Small intestine (tissue), 7 donors: ENCODE results near the gene CLIC4. TPM values are rescaled to one million over a fixed set of nuclear protein-coding genes. Genes with fewer than 3 reads are reported as not detected.

Experiments used
- DNase-seq, 2 donors: peaks; one replicate each; pipeline versions ENCODE4 v3.0.0 to v3.0.0-alpha.2; 2013
- FAIRE-seq: peaks from 2 replicates; lab custom pipeline; 2012; peaks lifted over from hg19 to GRCh38; lab: Jason Lieb, UNC
- H3K27ac ChIP-seq, 3 donors: one replicate each; pipeline ENCODE4 v1.5.1; 2013; ENCODE audit warnings: low read length in 2 of 3, mild to moderate bottlenecking in 2 of 3, control low read depth in 1 of 3, inconsistent platforms in 1 of 3, low read depth in 1 of 3, moderate library complexity in 1 of 3
- H3K27me3 ChIP-seq, 3 donors: one replicate each; pipeline ENCODE4 v1.6.1; 2013; ENCODE audit warnings: low read length in 3 of 3, inconsistent platforms in 1 of 3; ENCODE audit not compliant: control insufficient read depth in 3 of 3, insufficient read depth in 3 of 3
- H3K36me3 ChIP-seq, 3 donors: one replicate each; pipeline ENCODE4 v1.6.1; 2013; ENCODE audit warnings: low read length in 3 of 3, inconsistent platforms in 1 of 3, low read depth in 1 of 3, mild to moderate bottlenecking in 1 of 3, moderate library complexity in 1 of 3; ENCODE audit not compliant: control insufficient read depth in 3 of 3, insufficient read depth in 2 of 3
- H3K4me1 ChIP-seq, 3 donors: one replicate each; pipeline ENCODE4 v1.6.1; 2013; ENCODE audit warnings: low read length in 2 of 3, inconsistent platforms in 1 of 3, low read depth in 1 of 3, mild to moderate bottlenecking in 1 of 3, moderate library complexity in 1 of 3; ENCODE audit not compliant: control insufficient read depth in 3 of 3, insufficient read depth in 2 of 3
- H3K4me3 ChIP-seq, 3 donors: one replicate each; pipeline ENCODE4 v1.5.1; 2013; ENCODE audit warnings: low read length in 3 of 3, control low read depth in 1 of 3, inconsistent platforms in 1 of 3, low read depth in 1 of 3, mild to moderate bottlenecking in 1 of 3, moderate library complexity in 1 of 3
- H3K9me3 ChIP-seq, 2 donors: one replicate each; pipeline ENCODE4 v1.6.1; 2013; ENCODE audit warnings: low read depth in 1 of 2, low read length in 1 of 2; ENCODE audit not compliant: control insufficient read depth in 2 of 2, insufficient read depth in 1 of 2
- WGBS, 3 donors: extraction: QIAGEN DNeasy Blood & Tissue Kit; methylation state at CpG; one replicate each; pipeline ENCODE4 v1.1.7; 2013; 5-methylcytosine and 5-hydroxymethylcytosine counted together
- polyA plus RNA-seq, 4 donors: library from polyadenylated mRNA; stranded (reverse) in 3 of 4; unstranded in 1 of 4; fragments of 200-250 nt in 3 of 4; fragments of 120-200 nt in 1 of 4; gene quantifications; one replicate each; pipeline versions ENCODE4 v1.2.1 to v1.2.3, GENCODE V29; 2013
- donor health status: healthy with polysubstance abuse.
- donor health status: control.
- donor health status: control.
- donor health status: Bipolar disorder and iron deficiency.
- donor health status: healthy.

The CLIC4 gene
- polyA plus RNA-seq, 4 donors, result 2.0 to 47.4 (median 25.4) TPM

- WGBS, 3 donors, result 92 to 100% (median 95%) methylated on average over 2 of the region's 2 CpGs
- FAIRE-seq, result no peak
- H3K27ac ChIP-seq, result no peak overlapping the region
Measured at GRCh38 chr1:24756395-24756794, 11.1 kb downstream of the CLIC4 start.

GRCh38 chr1:24759492-24759891 lies 14.2 kb downstream of the CLIC4 start:
- FAIRE-seq, result no peak
- 40 to 76% (median 42%) methylated on average over 5 of the region's 5 CpGs for WGBS, 3 donors
- Histone ChIP-seq H3K36me3 (peaks cover 0 to 5% (median 0%) of the 10 kb centered on the region in 3 donors), H3K4me1 (no peaks in the 10 kb centered on the region), H3K4me3 (no peak overlapping the region), H3K27ac (no peak overlapping the region), H3K9me3 (no peaks in the 10 kb centered on the region), H3K27me3 (no peaks in the 10 kb centered on the region)
- DNase-seq, result no peak

More at GRCh38 chr1:24756395-24756794, 11.1 kb downstream of the CLIC4 start:
- H3K4me1 ChIP-seq, result no peaks in the 10 kb centered on the region
- no peak for DNase-seq
- no peaks in the 10 kb centered on the region for H3K27me3 ChIP-seq
- H3K9me3 ChIP-seq, result no peaks in the 10 kb centered on the region
- no peak overlapping the region for H3K4me3 ChIP-seq
- peaks cover 0 to 5% (median 0%) of the 10 kb centered on the region in 3 donors for H3K36me3 ChIP-seq

GRCh38 chr1:24761582-24761981 lies 16.3 kb downstream of the CLIC4 start:
- no peak for FAIRE-seq

GRCh38 chr1:24762133-24762676 lies 17.0 kb downstream of the CLIC4 start:
- peaks cover 0 to 11% (median 0%) of the 10 kb centered on the region in 3 donors for H3K4me1 ChIP-seq
- H3K27me3 ChIP-seq, result no peaks in the 10 kb centered on the region
- H3K4me3 ChIP-seq, result no peak overlapping the region
- 77 to 82% (median 78%) methylated on average over 3 of the region's 3 CpGs for WGBS, 3 donors
- no peak overlapping the region for H3K27ac ChIP-seq
- DNase-seq (no peak), FAIRE-seq (no peak)
- H3K9me3 ChIP-seq, result no peaks in the 10 kb centered on the region
- peaks cover 0 to 5% (median 0%) of the 10 kb centered on the region in 3 donors for H3K36me3 ChIP-seq

More at GRCh38 chr1:24761582-24761981, 16.3 kb downstream of the CLIC4 start:
- no peak overlapping the region for H3K4me3 ChIP-seq
- WGBS, 3 donors, result 84 to 88% (median 88%) methylated on average over 1 of the region's 1 CpG
- peaks cover 0 to 5% (median 0%) of the 10 kb centered on the region in 3 donors for H3K36me3 ChIP-seq
- H3K4me1 ChIP-seq, result peaks cover 0 to 7% (median 0%) of the 10 kb centered on the region in 3 donors
- no peak overlapping the region for H3K27ac ChIP-seq
- no peaks in the 10 kb centered on the region for H3K27me3 ChIP-seq
- H3K9me3 ChIP-seq, result no peaks in the 10 kb centered on the region
- no peak for DNase-seq

GRCh38 chr1:24763671-24764070 lies 18.4 kb downstream of the CLIC4 start:
- no peaks in the 10 kb centered on the region for H3K27me3 ChIP-seq
- H3K4me1 ChIP-seq, result peaks cover 0 to 19% (median 0%) of the 10 kb centered on the region in 3 donors
- no peak for FAIRE-seq
- no peak overlapping the region for H3K4me3 ChIP-seq
- H3K9me3 ChIP-seq, result no peaks in the 10 kb centered on the region
- DNase-seq, result no peak
- H3K27ac ChIP-seq, result no peak overlapping the region
- WGBS, 3 donors, result 83 to 86% (median 85%) methylated on average over 3 of the region's 3 CpGs
- peaks cover 0 to 5% (median 0%) of the 10 kb centered on the region in 3 donors for H3K36me3 ChIP-seq

GRCh38 chr1:24764439-24764838 lies 19.2 kb downstream of the CLIC4 start:
- Histone ChIP-seq H3K9me3 (no peaks in the 10 kb centered on the region), H3K27me3 (no peaks in the 10 kb centered on the region), H3K36me3 (peaks cover 0 to 5% (median 0%) of the 10 kb centered on the region in 3 donors), H3K4me3 (no peak overlapping the region), H3K27ac (no peak overlapping the region), H3K4me1 (peaks cover 0 to 19% (median 0%) of the 10 kb centered on the region in 3 donors)
- WGBS, 3 donors, result 80 to 90% (median 84%) methylated on average over 3 of the region's 3 CpGs
- DNase-seq (no peak), FAIRE-seq (no peak)

- DNase-seq, result no peak
- FAIRE-seq, result no peak
- H3K9me3 ChIP-seq, result no peaks in the 10 kb centered on the region
- peaks cover 0 to 1% (median 0%) of the 10 kb centered on the region in 3 donors for H3K36me3 ChIP-seq
- H3K27ac ChIP-seq, result no peak overlapping the region
- peaks cover 0 to 21% (median 0%) of the 10 kb centered on the region in 3 donors for H3K4me1 ChIP-seq
- H3K27me3 ChIP-seq, result no peaks in the 10 kb centered on the region
- WGBS, 3 donors, result 73 to 81% (median 75%) methylated on average over 1 of the region's 1 CpG
- H3K4me3 ChIP-seq, result no peak overlapping the region
Measured at GRCh38 chr1:24764848-24765247, 19.6 kb downstream of the CLIC4 start.

GRCh38 chr1:24765308-24765988 lies 20.2 kb downstream of the CLIC4 start:
- 59 to 63% (median 63%) methylated on average over 8 of the region's 8 CpGs for WGBS, 3 donors
- Histone ChIP-seq H3K27ac (peak overlapping the region in 1 of 3 donors; percentile 40), H3K4me1 (peaks cover 0 to 23% (median 0%) of the 10 kb centered on the region in 3 donors), H3K4me3 (no peak overlapping the region), H3K36me3 (no peaks in the 10 kb centered on the region), H3K27me3 (no peaks in the 10 kb centered on the region), H3K9me3 (no peaks in the 10 kb centered on the region)
- peak in 1 of 2 donors; percentile 41 for DNase-seq
- no peak for FAIRE-seq
